Endodermal cell (in vitro differentiated cells): ENCODE results near the gene TNFRSF4. TPM values are rescaled to one million over a fixed set of nuclear protein-coding genes. Genes with fewer than 3 reads are reported as not detected.

Source experiments
- DNase-seq: peaks from one replicate; pipeline ENCODE4 v3.0.0-alpha.2; 2017
- H3K27ac ChIP-seq: 2 replicates; pipeline ENCODE4 v1.5.1; 2013; ENCODE audit warnings: mild to moderate bottlenecking, low read depth, low read length, moderate library complexity
- H3K27me3 ChIP-seq: 2 replicates; pipeline ENCODE4 v1.6.1; 2013; ENCODE audit warnings: mild to moderate bottlenecking, low read length, moderate library complexity; ENCODE audit not compliant: insufficient read depth, control insufficient read depth, poor library complexity, severe bottlenecking
- H3K36me3 ChIP-seq: 2 replicates; pipeline ENCODE4 v1.7.0; 2013; ENCODE audit warnings: mild to moderate bottlenecking, low read length, moderate library complexity; ENCODE audit not compliant: control insufficient read depth, insufficient read depth
- H3K4me1 ChIP-seq: one replicate; pipeline ENCODE4 v1.7.0; 2013; ENCODE audit warnings: low read length; ENCODE audit not compliant: control insufficient read depth, insufficient read depth
- H3K4me3 ChIP-seq: 2 replicates; pipeline ENCODE4 v1.5.1; 2013; ENCODE audit warnings: mild to moderate bottlenecking, low read length, moderate library complexity
- H3K9ac ChIP-seq: 2 replicates; pipeline ENCODE4 v1.6.1; 2013; ENCODE audit warnings: mild to moderate bottlenecking, low read length, moderate library complexity; ENCODE audit not compliant: poor library complexity, severe bottlenecking; ENCODE audit errors: extremely low read depth
- H3K9me3 ChIP-seq: 2 replicates; pipeline ENCODE4 v1.6.1; 2013; ENCODE audit warnings: mild to moderate bottlenecking, low read length, moderate library complexity; ENCODE audit not compliant: control insufficient read depth
- H3K27ac Mint-ChIP-seq: 2 replicates; pipeline ENCODE4 v1.8.0; 2020; ENCODE audit warnings: mixed read lengths
- H3K27me3 Mint-ChIP-seq: 2 replicates; pipeline ENCODE4 v1.8.0; 2021; ENCODE audit warnings: mild to moderate bottlenecking, mixed read lengths; ENCODE audit not compliant: insufficient read depth
- H3K36me3 Mint-ChIP-seq: 2 replicates; pipeline ENCODE4 v1.8.0; 2020; ENCODE audit warnings: low read depth, mixed read lengths
- H3K4me1 Mint-ChIP-seq: 2 replicates; pipeline ENCODE4 v1.8.0; 2020; ENCODE audit warnings: mixed read lengths
- H3K4me3 Mint-ChIP-seq: 2 replicates; pipeline ENCODE4 v1.8.0; 2020; ENCODE audit warnings: mild to moderate bottlenecking, moderate library complexity, mixed read lengths
- H3K9me3 Mint-ChIP-seq: 2 replicates; pipeline ENCODE4 v1.8.0; 2020; ENCODE audit warnings: mild to moderate bottlenecking, mixed read lengths
- CTCF ChIP-seq: fragments of 200-600 bp; sonication (generic); conservative IDR thresholded peaks from 2 replicates; pipeline ENCODE4 v1.5.0; 2021; ENCODE audit warnings: antibody characterized with exemption, mild to moderate bottlenecking
- WGBS, 2 experiments: methylation state at CpG; one replicate each; pipeline versions ENCODE4 v1.1.5 to v1.1.7; 2013; ENCODE audit warnings: missing lambda C conversion rate in 2 of 2, mixed read lengths in 1 of 2; ENCODE audit not compliant: insufficient coverage in 1 of 2, insufficient read length in 1 of 2; 5-methylcytosine and 5-hydroxymethylcytosine counted together
- long read RNA-seq, 4 experiments: library from polyadenylated mRNA in 2 of 4; library from RNA in 1 of 4; library from capped mRNA in 1 of 4; stranded (forward) in 3 of 4; unstranded in 1 of 4; transcript quantifications; one replicate each; pipeline ENCODE4 v2.0.0, GENCODE V29; 2020 to 2021; ENCODE audit warnings: inconsistent platforms in 1 of 4
- polyA plus RNA-seq, 2 experiments: library from polyadenylated mRNA; stranded (reverse); fragments of 50-300 nt; gene quantifications; one replicate each; pipeline ENCODE4 v1.2.3, GENCODE V29; 2013
- total RNA-seq, 2 donors: library from RNA; stranded (reverse); fragmentation: NEBNext Ultra II Directional in 1 of 2; extraction: Animal tissue kit (Norgen Biotek cat#: 25700) in 1 of 2; gene quantifications; 2 replicates in 1 of 2; 3 replicates in 1 of 2; pipeline ENCODE4 v1.2.1, GENCODE V29; 2021

Gene TNFRSF4
- total RNA-seq = under 1 TPM in 1 of 2 donors, not detected in 1; 0.20 TPM
- polyA plus RNA-seq (2013, experiment 1 of 2) = not detected
- polyA plus RNA-seq (2013, experiment 2 of 2) = not detected
- long read RNA-seq, experiment 1 = 0 reads
- long read RNA-seq, experiment 2 = 0 reads
- long read RNA-seq, experiment 3 = 0 reads
- long read RNA-seq, experiment 4 = 0 reads

- Mint-ChIP-seq H3K9me3 (no peaks in the 10 kb centered on the region), H3K36me3 (peaks cover 10% of the 10 kb centered on the region), H3K27me3 (no peaks in the 10 kb centered on the region), H3K4me1 (no peaks in the 10 kb centered on the region), H3K4me3 (no peak within 1 kb of the TSS), H3K27ac (no peak within 1 kb of the TSS)
- 90 to 92% methylated on average over 8 to 56 of the region's 56 CpGs for WGBS, 2 experiments
- Histone ChIP-seq H3K9ac (no peak within 1 kb of the TSS), H3K4me1 (no peaks in the 10 kb centered on the region), H3K9me3 (no peaks in the 10 kb centered on the region), H3K27ac (no peak within 1 kb of the TSS), H3K36me3 (peaks cover 6% of the 10 kb centered on the region), H3K4me3 (no peak within 1 kb of the TSS), H3K27me3 (no peaks in the 10 kb centered on the region)
- no peak for DNase-seq
- TF ChIP-seq CTCF = no peak
Measured at GRCh38 chr1:1213345-1214265, at the start of gene TNFRSF4. Gene TNFRSF4, minus strand, starts transcription at chr1:1214153. Its CDS starts 26 bp downstream, at chr1:1214127.

GRCh38 chr1:1262758-1263157, 48.8 kb upstream of the TNFRSF4 start:
- no peak overlapping the region for H3K27ac Mint-ChIP-seq
- Histone ChIP-seq H3K27me3 (no peaks in the 10 kb centered on the region), H3K9ac (no peak overlapping the region), H3K27ac (no peak overlapping the region), H3K36me3 (peaks cover 70% of the 10 kb centered on the region), H3K4me1 (no peaks in the 10 kb centered on the region), H3K9me3 (no peaks in the 10 kb centered on the region), H3K4me3 (no peak overlapping the region)
- H3K9me3 Mint-ChIP-seq = no peaks in the 10 kb centered on the region
- WGBS, 2 experiments = 95% methylated on average over 7 to 8 of the region's 8 CpGs
- peaks cover 6% of the 10 kb centered on the region for H3K4me1 Mint-ChIP-seq
- H3K27me3 Mint-ChIP-seq = no peaks in the 10 kb centered on the region
- TF ChIP-seq CTCF = no peak
- no peak for DNase-seq
- peaks cover 60% of the 10 kb centered on the region for H3K36me3 Mint-ChIP-seq
- H3K4me3 Mint-ChIP-seq = no peak overlapping the region

GRCh38 chr1:1262071-1262470, 48.1 kb upstream of the TNFRSF4 start:
- Histone ChIP-seq H3K36me3 (peaks cover 71% of the 10 kb centered on the region), H3K9me3 (no peaks in the 10 kb centered on the region), H3K4me3 (no peak overlapping the region), H3K4me1 (no peaks in the 10 kb centered on the region), H3K27ac (no peak overlapping the region), H3K27me3 (no peaks in the 10 kb centered on the region), H3K9ac (no peak overlapping the region)
- Mint-ChIP-seq H3K4me3 (no peak overlapping the region), H3K27ac (no peak overlapping the region), H3K36me3 (peaks cover 59% of the 10 kb centered on the region), H3K4me1 (peaks cover 8% of the 10 kb centered on the region), H3K27me3 (no peaks in the 10 kb centered on the region), H3K9me3 (no peaks in the 10 kb centered on the region)
- no peak for DNase-seq
- TF ChIP-seq CTCF = no peak
- 95 to 99% methylated on average over 17 of the region's 17 CpGs for WGBS, 2 experiments
